ENCODE measurements around the gene DOLK. TPM values are rescaled to one million over a fixed set of nuclear protein-coding genes. Genes with fewer than 3 reads are reported as not detected.
A peak's percentile ranks its signal among the peaks of the same experiment; 100 is the strongest.

Gene DOLK
- total RNA-seq, 2 donors from 2014 or later, result 18.0 to 19.8 TPM

DNA sequence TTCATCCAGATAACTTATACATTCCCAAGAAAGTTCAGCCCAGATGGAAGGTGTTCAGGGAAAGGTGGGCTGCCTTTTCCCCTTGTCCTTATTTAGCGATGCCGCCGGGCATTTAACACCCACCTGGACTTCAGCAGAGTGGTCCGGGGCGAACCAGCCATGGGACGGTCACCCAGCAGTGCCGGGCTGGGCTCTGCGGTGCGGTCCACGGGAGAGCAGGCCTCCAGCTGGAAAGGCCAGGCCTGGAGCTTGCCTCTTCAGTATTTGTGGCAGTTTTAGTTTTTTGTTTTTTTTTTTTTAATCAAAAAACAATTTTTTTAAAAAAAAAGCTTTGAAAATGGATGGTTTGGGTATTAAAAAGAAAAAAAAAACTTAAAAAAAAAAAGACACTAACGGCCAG lies 30.7 kb downstream of the DOLK start:
- H3K36me3 Mint-ChIP-seq (ENCODE audit: low read depth), result peaks cover 36% of the 10 kb centered on the region
- peaks cover 24% of the 10 kb centered on the region for H3K4me1 Mint-ChIP-seq
- no peak for DNase-seq
- Histone ChIP-seq H3K4me3 (ENCODE audit: low read length) (no peak overlapping the region), H3K9ac (ENCODE audit: extremely low read depth, low read length, poor library complexity, severe bottlenecking) (no peak overlapping the region), H3K9me3 (ENCODE audit: control insufficient read depth, low read length) (no peaks in the 10 kb centered on the region), H3K27ac (ENCODE audit: low read depth, low read length) (no peak overlapping the region), H3K36me3 (ENCODE audit: control insufficient read depth, insufficient read depth, low read length) (peaks cover 49% of the 10 kb centered on the region), H3K4me1 (ENCODE audit: control insufficient read depth, insufficient read depth, low read length) (peaks cover 4% of the 10 kb centered on the region), H3K27me3 (ENCODE audit: control insufficient read depth, insufficient read depth, low read length, poor library complexity, severe bottlenecking) (no peaks in the 10 kb centered on the region)
- WGBS, 2 experiments (ENCODE audit: insufficient coverage in 1 of 2, insufficient read length in 1 of 2), result 97 to 100% methylated on average over 5 to 11 of the region's 11 CpGs
- no peak overlapping the region for H3K4me3 Mint-ChIP-seq
- TF ChIP-seq, protein P1, sequence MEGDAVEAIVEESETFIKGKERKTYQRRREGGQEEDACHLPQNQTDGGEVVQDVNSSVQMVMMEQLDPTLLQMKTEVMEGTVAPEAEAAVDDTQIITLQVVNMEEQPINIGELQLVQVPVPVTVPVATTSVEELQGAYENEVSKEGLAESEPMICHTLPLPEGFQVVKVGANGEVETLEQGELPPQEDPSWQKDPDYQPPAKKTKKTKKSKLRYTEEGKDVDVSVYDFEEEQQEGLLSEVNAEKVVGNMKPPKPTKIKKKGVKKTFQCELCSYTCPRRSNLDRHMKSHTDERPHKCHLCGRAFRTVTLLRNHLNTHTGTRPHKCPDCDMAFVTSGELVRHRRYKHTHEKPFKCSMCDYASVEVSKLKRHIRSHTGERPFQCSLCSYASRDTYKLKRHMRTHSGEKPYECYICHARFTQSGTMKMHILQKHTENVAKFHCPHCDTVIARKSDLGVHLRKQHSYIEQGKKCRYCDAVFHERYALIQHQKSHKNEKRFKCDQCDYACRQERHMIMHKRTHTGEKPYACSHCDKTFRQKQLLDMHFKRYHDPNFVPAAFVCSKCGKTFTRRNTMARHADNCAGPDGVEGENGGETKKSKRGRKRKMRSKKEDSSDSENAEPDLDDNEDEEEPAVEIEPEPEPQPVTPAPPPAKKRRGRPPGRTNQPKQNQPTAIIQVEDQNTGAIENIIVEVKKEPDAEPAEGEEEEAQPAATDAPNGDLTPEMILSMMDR (conservative IDR thresholded peaks at IDR 0.05), result no peak
- no peaks in the 10 kb centered on the region for H3K9me3 Mint-ChIP-seq
- no peaks in the 10 kb centered on the region for H3K27me3 Mint-ChIP-seq (ENCODE audit: insufficient read depth)
- no peak overlapping the region for H3K27ac Mint-ChIP-seq

DNA sequence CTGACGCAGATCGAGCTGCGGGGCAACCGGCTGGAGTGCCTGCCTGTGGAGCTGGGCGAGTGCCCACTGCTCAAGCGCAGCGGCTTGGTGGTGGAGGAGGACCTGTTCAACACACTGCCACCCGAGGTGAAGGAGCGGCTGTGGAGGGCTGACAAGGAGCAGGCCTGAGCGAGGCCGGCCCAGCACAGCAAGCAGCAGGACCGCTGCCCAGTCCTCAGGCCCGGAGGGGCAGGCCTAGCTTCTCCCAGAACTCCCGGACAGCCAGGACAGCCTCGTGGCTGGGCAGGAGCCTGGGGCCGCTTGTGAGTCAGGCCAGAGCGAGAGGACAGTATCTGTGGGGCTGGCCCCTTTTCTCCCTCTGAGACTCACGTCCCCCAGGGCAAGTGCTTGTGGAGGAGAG lies 31.2 kb downstream of the DOLK start:
- Mint-ChIP-seq H3K4me1 (peaks cover 23% of the 10 kb centered on the region), H3K27me3 (ENCODE audit: insufficient read depth) (no peaks in the 10 kb centered on the region), H3K36me3 (ENCODE audit: low read depth) (peaks cover 36% of the 10 kb centered on the region), H3K27ac (no peak overlapping the region), H3K9me3 (no peaks in the 10 kb centered on the region), H3K4me3 (no peak overlapping the region)
- 94 to 97% methylated on average over 10 to 18 of the region's 18 CpGs for WGBS, 2 experiments (ENCODE audit: insufficient coverage in 1 of 2, insufficient read length in 1 of 2)
- Histone ChIP-seq H3K9ac (ENCODE audit: extremely low read depth, low read length, poor library complexity, severe bottlenecking) (no peak overlapping the region), H3K9me3 (ENCODE audit: control insufficient read depth, low read length) (no peaks in the 10 kb centered on the region), H3K27me3 (ENCODE audit: control insufficient read depth, insufficient read depth, low read length, poor library complexity, severe bottlenecking) (no peaks in the 10 kb centered on the region), H3K27ac (ENCODE audit: low read depth, low read length) (no peak overlapping the region), H3K36me3 (ENCODE audit: control insufficient read depth, insufficient read depth, low read length) (peaks cover 54% of the 10 kb centered on the region), H3K4me1 (ENCODE audit: control insufficient read depth, insufficient read depth, low read length) (peaks cover 9% of the 10 kb centered on the region), H3K4me3 (ENCODE audit: low read length) (no peak overlapping the region)
- DNase-seq, result peak; percentile 50
- TF ChIP-seq, protein P1 (conservative IDR thresholded peaks at IDR 0.05), result no peak

DNA sequence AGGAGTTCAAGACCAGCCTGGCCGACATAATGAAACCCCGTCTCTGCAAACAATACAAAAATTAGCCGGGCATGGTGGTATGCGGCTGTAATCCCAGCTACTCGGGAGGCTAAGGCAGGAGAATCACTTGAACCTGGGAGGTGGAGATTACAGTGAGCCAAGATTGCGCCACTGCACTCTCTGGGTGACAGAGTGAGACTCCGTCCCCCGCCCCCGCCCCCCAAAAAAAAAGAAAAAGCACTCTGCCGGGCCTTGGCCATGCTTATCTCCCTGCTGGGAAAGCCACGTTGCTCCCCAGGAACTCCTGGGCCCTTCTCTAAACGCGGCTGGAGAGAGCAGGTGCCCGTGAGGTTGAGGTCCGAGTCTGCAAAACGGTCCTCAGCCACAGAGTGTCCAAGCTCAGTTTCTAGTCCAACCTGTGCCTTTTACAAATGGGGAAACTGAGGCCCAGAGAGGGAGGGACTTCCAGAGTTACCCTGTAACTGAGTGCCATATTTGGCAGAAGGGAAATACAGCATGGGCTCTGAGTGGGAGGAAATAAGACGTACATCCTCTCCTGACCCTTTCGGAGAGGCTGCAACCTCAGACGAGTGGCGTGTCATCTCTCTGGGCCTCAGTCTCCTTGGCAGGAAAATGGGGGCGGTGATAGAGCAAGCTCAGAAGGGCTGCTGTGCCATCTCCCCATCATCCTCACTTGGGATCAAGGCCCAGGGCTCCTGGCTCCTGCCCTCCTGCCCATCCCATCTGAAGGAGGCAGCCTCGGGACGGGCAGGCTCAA lies 33.2 kb downstream of the DOLK start:
- H3K4me3 Mint-ChIP-seq, result no peak overlapping the region
- H3K27ac ChIP-seq (ENCODE audit: low read depth, low read length), result no peak overlapping the region
- no peak overlapping the region for H3K4me3 ChIP-seq (ENCODE audit: low read length)
- H3K9ac ChIP-seq (ENCODE audit: extremely low read depth, low read length, poor library complexity, severe bottlenecking), result no peak overlapping the region
- peaks cover 26% of the 10 kb centered on the region for H3K4me1 Mint-ChIP-seq
- DNase-seq, result no peak
- H3K27ac Mint-ChIP-seq, result no peak overlapping the region
- H3K27me3 Mint-ChIP-seq (ENCODE audit: insufficient read depth), result no peaks in the 10 kb centered on the region
- H3K36me3 ChIP-seq (ENCODE audit: control insufficient read depth, insufficient read depth, low read length), result peaks cover 73% of the 10 kb centered on the region
- 90 to 94% methylated on average over 14 to 23 of the region's 23 CpGs for WGBS, 2 experiments (ENCODE audit: insufficient coverage in 1 of 2, insufficient read length in 1 of 2)
- H3K36me3 Mint-ChIP-seq (ENCODE audit: low read depth), result peaks cover 43% of the 10 kb centered on the region
- H3K4me1 ChIP-seq (ENCODE audit: control insufficient read depth, insufficient read depth, low read length), result peaks cover 16% of the 10 kb centered on the region
- H3K9me3 Mint-ChIP-seq, result no peaks in the 10 kb centered on the region
- TF ChIP-seq, protein P1 (conservative IDR thresholded peaks at IDR 0.05), result no peak
- H3K27me3 ChIP-seq (ENCODE audit: control insufficient read depth, insufficient read depth, low read length, poor library complexity, severe bottlenecking), result no peaks in the 10 kb centered on the region
- no peaks in the 10 kb centered on the region for H3K9me3 ChIP-seq (ENCODE audit: control insufficient read depth, low read length)

Measured in endodermal cell (in vitro differentiated cells).